Urinary bladder (tissue), 4 donors: ENCODE results near the gene TNRC6B. TPM values are rescaled to one million over a fixed set of nuclear protein-coding genes. Genes with fewer than 3 reads are reported as not detected.
"Not testable (repeated sequence)": the region's sequence is repeated elsewhere in the genome, so short reads cannot be mapped to it uniquely, and the experiment has no call there.

Experiments used
- DNase-seq: peaks from one replicate; pipeline ENCODE4 v3.0.0-alpha.2; 2015; ENCODE audit errors: extremely low spot score
- H3K27ac ChIP-seq: one replicate; pipeline ENCODE4 v1.5.1; 2013; ENCODE audit warnings: low read depth, mild to moderate bottlenecking, moderate library complexity
- H3K36me3 ChIP-seq: one replicate; pipeline ENCODE4 v1.6.1; 2013; ENCODE audit warnings: mild to moderate bottlenecking, moderate library complexity; ENCODE audit not compliant: insufficient read depth
- H3K4me1 ChIP-seq: one replicate; pipeline ENCODE4 v1.6.1; 2013; ENCODE audit warnings: mild to moderate bottlenecking, moderate library complexity; ENCODE audit not compliant: insufficient read depth
- H3K4me3 ChIP-seq: one replicate; pipeline ENCODE4 v1.5.1; 2013; ENCODE audit warnings: low read depth, low read length
- WGBS: extraction: QIAGEN DNeasy Blood & Tissue Kit; methylation state at CpG from one replicate; pipeline ENCODE4 v1.1.7; 2013; 5-methylcytosine and 5-hydroxymethylcytosine counted together
- polyA plus RNA-seq: library from polyadenylated mRNA; stranded (reverse); fragments of 200-250 nt; gene quantifications from one replicate; pipeline ENCODE4 v1.2.3, GENCODE V29; 2013
- total RNA-seq: library from RNA; depleted of rRNA; stranded (reverse); fragments of >200 nt; gene quantifications from one replicate; pipeline ENCODE4 v1.2.3, GENCODE V29; 2014
- donor health status: healthy with polysubstance abuse.
- donor health status: healthy.

TNRC6B gene
- total and polyA plus RNA-seq, 2 donors: 4.7 to 60.4 TPM

GRCh38 chr22:40311646-40312045, 133.9 kb downstream of the TNRC6B start:
- not testable (repeated sequence) for H3K36me3 ChIP-seq, H3K27ac ChIP-seq, DNase-seq, H3K4me1 ChIP-seq, H3K4me3 ChIP-seq
- 95% methylated on average over 12 of the region's 12 CpGs for WGBS

DNA sequence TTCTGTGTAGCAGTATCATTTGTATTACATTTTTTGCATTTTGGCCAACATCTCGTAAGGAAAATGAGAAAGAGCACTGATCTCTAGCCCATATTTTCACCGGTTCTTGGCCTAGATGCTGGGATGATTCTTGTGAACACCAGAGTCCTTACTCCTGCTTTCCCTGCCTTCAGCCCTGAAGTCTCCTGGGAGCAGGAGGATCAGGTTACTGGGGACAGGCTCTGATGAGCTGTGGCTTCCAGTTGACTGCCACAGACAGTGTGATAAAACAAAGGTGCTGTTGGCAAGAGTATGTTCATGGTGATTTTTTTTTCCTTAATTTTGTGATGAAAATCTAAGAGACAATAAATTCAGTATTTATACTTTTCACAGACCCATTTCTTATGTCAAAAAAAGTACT, 134.3 kb downstream of the TNRC6B start:
- H3K36me3 ChIP-seq: peaks cover 5% of the 10 kb centered on the region
- no peak overlapping the region for H3K27ac ChIP-seq
- 67% methylated on average over 2 of the region's 2 CpGs for WGBS

GRCh38 chr22:40313007-40313406, 135.3 kb downstream of the TNRC6B start:
- H3K27ac ChIP-seq: no peak overlapping the region
- 69% methylated on average over 2 of the region's 2 CpGs for WGBS
- H3K36me3 ChIP-seq: peaks cover 5% of the 10 kb centered on the region
- no peak overlapping the region for H3K4me3 ChIP-seq
- no peak for DNase-seq
- H3K4me1 ChIP-seq: no peaks in the 10 kb centered on the region

More for the DNA sequence above, 134.3 kb downstream of the TNRC6B start:
- DNase-seq: no peak
- Histone ChIP-seq H3K4me1 (no peaks in the 10 kb centered on the region), H3K4me3 (no peak overlapping the region)

DNA sequence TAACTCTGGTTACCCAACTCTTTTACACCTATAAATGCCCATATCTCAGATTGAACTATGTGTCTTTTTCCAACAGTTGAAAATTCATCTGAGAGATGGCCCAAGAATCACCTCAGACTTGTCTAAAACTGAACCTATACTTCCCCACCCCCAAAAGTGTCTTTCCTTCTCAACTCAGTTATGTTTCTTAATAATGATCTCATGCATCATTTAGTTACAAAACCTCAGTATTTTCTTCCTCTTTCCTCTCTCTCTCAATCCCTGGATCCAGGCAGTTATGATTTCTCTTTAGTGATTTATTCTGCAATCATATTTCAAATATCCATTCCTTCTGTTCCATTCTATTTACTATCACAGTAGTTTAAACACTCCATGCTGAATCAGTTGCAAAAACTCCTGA, 136.3 kb downstream of the TNRC6B start:
- DNase-seq: no peak
- H3K4me1 ChIP-seq: no peaks in the 10 kb centered on the region
- H3K27ac ChIP-seq: no peak overlapping the region
- no peak overlapping the region for H3K4me3 ChIP-seq
- peaks cover 5% of the 10 kb centered on the region for H3K36me3 ChIP-seq

- no peak overlapping the region for H3K4me3 ChIP-seq
- no peak for DNase-seq
- no peaks in the 10 kb centered on the region for H3K4me1 ChIP-seq
- peaks cover 4% of the 10 kb centered on the region for H3K36me3 ChIP-seq
- H3K27ac ChIP-seq: no peak overlapping the region
These were observed 143.0 kb downstream of the TNRC6B start for GRCh38 chr22:40320687-40321086.

DNA sequence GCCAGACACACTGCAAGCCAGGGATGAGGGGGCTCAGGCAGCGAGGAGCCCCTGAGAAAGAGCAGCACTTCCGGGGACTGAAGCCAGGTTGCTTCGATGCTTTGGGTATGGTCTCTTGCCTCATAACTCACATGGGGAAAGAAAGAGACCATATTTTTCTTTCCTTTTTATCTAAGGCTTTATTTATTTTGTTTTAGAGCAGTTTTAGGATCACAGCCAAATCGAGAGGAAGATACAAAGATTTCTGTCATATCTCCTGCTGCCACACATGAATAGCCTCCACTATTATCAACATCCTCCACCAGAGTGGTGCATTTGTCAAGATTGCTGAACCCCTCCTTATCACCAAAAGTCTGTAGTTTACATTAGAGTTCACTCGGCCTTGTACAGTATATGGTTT, 144.3 kb downstream of the TNRC6B start:
- DNase-seq: no peak
- peaks cover 4% of the 10 kb centered on the region for H3K36me3 ChIP-seq
- no peaks in the 10 kb centered on the region for H3K4me1 ChIP-seq
- no peak overlapping the region for H3K27ac ChIP-seq
- WGBS: 29% methylated on average over 5 of the region's 5 CpGs
- no peak overlapping the region for H3K4me3 ChIP-seq

GRCh38 chr22:40322818-40323447, 145.2 kb downstream of the TNRC6B start:
- H3K4me1 ChIP-seq: no peaks in the 10 kb centered on the region
- no peak for DNase-seq
- WGBS: 90% methylated on average over 17 of the region's 17 CpGs
- H3K4me3 ChIP-seq: no peak overlapping the region
- H3K27ac ChIP-seq: no peak overlapping the region
- peaks cover 5% of the 10 kb centered on the region for H3K36me3 ChIP-seq

DNA sequence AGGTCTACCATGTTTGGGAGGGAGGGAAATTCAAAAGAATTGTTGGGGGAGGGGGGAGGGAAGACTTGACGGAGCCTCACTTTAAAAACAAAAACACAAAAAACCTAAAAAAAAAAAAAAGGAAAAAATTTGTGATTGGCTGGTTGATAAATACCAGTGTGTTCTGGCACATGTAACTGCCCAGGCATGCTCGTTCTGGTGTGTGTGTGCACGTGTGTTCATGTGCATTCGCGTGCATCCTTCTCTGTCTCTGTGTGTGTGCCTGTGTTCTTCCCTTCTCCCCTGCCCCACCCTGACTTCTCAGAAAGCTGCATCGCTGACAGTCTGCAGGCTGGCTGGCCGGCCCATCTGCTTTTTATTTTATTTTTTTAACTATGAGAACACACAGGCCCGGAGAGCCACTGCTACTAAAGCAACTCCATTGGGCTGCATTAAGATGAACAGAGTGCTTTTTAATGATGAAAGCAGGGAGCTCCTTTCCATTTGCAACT, 146.0 kb downstream of the TNRC6B start:
- peak overlapping the region; percentile 16 for H3K27ac ChIP-seq
- 47% methylated on average over 8 of the region's 8 CpGs for WGBS
- no peaks in the 10 kb centered on the region for H3K4me1 ChIP-seq
- peaks cover 5% of the 10 kb centered on the region for H3K36me3 ChIP-seq
- H3K4me3 ChIP-seq: no peak overlapping the region
- DNase-seq: no peak

DNA sequence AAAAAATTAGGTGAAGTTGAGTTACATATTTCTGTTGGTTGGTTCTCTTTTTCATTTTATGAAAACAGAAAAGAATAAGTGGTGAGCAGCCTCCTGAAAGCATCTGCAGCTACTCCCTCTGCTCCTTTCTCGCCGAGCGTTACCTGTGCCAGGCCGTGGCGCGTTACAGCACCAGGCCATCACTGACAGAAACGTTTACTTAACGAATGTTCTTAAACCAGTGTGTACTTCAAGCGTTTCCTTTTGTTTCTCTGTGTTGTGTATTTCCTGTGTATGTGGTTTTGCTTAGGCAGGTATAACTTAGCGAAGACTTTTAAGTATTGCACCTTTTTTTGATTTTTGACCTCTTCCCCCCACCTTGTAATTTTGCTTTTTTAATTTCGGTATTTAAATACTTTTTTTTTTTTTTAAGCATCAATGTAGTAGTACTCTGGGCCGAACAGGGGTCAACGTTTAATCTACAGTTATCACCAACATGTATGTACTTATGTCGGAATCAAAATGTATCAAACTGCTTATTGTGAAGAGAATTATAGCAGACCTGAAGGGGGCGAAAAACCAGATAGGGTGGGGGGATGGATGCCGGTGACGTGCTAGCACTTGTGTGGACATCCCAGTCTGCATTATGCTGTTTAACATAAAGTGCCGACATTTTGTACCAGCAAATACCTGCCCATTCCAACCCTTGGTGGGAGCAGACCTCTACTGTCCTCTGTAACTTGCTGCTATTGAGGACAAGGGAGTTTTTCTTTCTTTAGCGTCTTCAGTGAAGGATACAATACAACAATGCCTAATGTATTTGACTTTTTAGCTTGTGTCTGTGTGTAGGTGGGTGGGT, 147.0 kb downstream of the TNRC6B start:
- Histone ChIP-seq H3K36me3 (peaks cover 5% of the 10 kb centered on the region), H3K4me3 (no peak overlapping the region), H3K4me1 (no peaks in the 10 kb centered on the region), H3K27ac (no peak overlapping the region)
- DNase-seq: no peak
- 77% methylated on average over 19 of the region's 19 CpGs for WGBS

DNA sequence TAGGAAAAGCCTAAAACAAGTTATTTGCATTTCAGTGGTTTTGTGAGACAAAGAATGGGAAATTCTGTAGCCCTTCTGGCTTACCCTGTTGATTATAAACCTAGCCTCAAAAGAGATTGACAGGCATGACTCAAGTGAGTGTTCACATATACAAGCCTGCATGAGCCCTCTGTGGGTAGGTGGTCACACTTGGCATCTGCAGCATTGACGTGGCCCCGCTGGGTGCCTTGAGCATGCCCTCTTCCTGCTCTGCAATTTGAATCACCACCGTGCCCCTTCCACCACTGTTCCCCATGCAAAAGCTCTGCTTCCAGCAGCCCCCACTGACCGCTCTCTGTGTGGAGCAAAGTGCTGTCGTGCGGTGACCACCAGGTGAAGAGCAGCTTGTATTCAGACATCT, 147.6 kb downstream of the TNRC6B start:
- no peak for DNase-seq
- whole genome bisulfite sequencing: 88% methylated on average over 6 of the region's 6 CpGs
- H3K27ac ChIP-seq: no peak overlapping the region
- H3K4me3 ChIP-seq: no peak overlapping the region
- H3K4me1 ChIP-seq: no peaks in the 10 kb centered on the region
- peaks cover 5% of the 10 kb centered on the region for H3K36me3 ChIP-seq

GRCh38 chr22:40326905-40327735, 149.4 kb downstream of the TNRC6B start:
- DNase-seq: no peak
- peaks cover 5% of the 10 kb centered on the region for H3K36me3 ChIP-seq
- 48% methylated on average over 10 of the region's 10 CpGs for WGBS
- no peaks in the 10 kb centered on the region for H3K4me1 ChIP-seq
- no peak overlapping the region for H3K27ac ChIP-seq
- H3K4me3 ChIP-seq: no peak overlapping the region

DNA sequence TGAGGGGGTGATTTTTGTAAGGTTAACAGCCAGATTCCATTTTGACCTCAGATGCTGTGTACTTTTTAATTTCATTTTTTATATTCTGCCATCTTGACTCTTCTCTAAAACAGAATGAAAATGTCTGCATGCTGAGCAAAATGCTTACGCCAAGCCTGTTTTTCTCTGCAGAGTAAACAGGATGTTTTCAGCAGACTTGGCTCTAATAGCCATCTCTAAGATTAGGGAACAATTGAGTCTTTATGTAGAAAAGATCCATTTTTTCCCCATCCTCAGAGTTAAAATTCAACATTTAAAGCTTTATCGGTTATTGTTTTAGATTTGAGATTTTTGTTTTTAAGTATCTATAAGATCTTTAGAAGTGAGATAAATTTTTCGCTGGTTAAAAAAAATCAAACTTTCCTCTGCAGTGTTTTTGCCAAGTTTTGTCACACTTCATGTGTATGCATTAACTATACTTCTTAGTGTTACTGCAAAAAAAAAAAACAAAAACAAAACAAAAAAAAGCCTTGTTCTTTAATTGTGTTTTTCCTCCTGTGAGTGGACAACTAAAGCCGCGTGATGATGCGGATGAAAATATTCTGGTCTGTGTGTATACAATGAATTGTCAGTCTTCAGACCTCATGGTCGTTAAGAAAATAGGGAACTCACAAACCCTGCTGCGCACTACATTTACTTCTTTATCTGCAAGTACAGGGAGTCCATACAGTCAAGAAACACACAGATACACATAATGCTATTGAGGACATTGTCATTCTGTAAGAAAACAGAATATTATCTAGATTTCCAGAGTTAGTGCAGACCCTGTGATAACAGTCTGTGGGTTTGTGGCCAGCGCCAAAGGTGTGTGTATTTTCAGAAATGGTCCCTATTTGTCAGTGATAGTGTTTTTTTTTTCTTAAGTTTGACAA, 151.1 kb downstream of the TNRC6B start:
- Histone ChIP-seq H3K36me3 (peaks cover 2% of the 10 kb centered on the region), H3K4me1 (no peaks in the 10 kb centered on the region), H3K4me3 (no peak overlapping the region), H3K27ac (no peak overlapping the region)
- WGBS: 74% methylated on average over 9 of the region's 9 CpGs
- no peak for DNase-seq

GRCh38 chr22:40329466-40329865, 151.7 kb downstream of the TNRC6B start:
- Histone ChIP-seq H3K4me1 (no peaks in the 10 kb centered on the region), H3K4me3 (no peak overlapping the region), H3K27ac (no peak overlapping the region), H3K36me3 (peaks cover 2% of the 10 kb centered on the region)
- WGBS: 88% methylated on average over 9 of the region's 9 CpGs
- no peak for DNase-seq
